GM21737 (cell line): ENCODE data around the gene ITIH3.

Experiments
- ATAC-seq: cut with Tn5 transposase; IDR thresholded peaks from one replicate; pipeline ENCODE4 v1.9.1; 2021; ENCODE audit warnings: mild to moderate bottlenecking, moderate library complexity; ENCODE audit not compliant: unreplicated experiment

Gene ITIH3

DNA sequence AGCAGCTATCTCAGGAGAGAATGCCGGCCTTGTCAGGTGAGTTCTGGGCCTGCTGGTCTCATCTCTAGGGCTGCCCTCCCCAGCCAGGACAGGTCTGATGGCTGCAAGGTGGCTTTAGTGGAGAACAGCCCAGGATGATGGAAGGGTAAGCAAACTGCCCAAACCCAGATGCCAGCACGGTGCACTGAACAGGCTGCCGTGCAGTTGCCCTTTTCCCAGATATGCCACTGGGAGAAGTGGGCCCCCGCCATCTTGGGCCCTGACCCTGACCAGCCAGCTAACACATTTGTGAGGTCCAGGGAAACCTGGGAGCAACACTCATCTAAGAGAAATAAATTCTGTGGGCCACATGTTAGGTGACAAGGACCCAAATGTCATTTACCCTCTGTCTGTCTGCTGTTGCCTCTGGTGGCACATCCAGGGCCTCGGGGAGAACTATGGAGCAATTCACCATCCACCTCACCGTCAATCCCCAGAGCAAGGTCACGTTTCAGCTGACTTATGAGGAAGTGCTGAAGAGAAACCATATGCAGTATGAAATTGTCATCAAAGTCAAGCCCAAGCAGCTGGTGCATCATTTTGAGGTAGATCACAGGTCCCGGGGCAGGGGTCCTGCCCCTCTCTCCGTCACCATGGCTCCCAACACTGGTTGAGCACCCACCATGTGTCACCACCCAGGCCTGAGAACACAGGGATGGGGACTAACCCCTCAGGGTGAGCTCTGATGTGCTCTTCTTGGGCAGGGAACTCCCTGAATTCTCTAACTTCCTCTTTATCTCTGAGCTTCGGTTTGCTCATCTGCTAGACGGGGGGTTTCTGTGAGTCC, 15.4 kb upstream of the ITIH3 start:
- ATAC-seq: peak; percentile 64

DNA sequence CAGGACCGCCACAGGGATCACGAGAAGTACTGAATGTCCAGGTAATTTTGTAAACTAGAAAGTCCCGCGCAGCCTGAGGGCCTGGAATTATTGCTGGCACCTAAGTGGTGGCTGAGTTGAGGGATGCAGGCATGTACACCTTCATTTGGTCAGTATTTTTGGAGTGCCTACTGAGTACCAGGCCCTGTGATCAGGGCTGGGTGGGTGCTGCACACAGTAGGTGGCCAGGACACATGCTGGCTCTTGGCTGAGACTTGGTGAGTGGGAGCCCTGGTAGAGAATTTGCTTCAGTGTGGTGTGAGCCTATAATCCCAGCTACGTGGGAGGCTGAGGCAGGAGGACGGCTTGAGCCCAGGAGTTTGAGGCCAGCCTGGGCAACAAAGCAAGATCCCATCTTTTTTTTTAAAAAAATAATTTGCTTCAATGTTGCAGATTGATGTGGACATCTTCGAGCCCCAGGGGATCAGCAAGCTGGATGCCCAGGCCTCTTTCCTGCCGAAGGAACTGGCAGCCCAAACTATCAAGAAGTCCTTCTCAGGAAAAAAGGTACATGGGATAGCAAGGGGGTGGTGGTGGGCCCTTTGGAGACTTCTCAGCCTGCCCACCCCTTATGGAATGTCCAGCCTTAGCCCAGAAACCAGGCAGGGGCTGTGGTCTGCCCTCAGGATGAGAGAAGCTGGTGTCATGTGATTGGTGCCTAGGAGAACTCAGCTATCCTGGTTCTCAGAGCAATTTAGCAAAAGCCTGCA, 14.6 kb upstream of the ITIH3 start:
- no peak for ATAC-seq

DNA sequence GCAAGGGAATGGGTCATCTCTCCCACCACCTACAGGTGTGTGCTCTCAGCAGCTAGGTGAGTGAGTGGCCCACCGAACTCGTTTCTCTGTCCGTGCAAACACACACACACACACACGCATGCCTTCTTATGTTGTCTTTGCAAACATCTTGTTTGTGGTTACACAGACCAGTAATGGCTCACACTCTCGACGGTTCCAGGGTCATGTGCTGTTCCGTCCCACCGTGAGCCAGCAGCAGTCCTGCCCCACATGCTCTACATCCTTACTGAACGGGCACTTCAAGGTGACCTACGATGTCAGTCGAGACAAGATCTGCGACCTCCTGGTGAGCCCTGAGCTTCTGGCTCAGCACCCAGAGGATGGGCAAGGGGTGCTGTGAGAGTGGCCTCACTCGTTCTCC, 12.9 kb upstream of the ITIH3 start:
- ATAC-seq: no peak

DNA sequence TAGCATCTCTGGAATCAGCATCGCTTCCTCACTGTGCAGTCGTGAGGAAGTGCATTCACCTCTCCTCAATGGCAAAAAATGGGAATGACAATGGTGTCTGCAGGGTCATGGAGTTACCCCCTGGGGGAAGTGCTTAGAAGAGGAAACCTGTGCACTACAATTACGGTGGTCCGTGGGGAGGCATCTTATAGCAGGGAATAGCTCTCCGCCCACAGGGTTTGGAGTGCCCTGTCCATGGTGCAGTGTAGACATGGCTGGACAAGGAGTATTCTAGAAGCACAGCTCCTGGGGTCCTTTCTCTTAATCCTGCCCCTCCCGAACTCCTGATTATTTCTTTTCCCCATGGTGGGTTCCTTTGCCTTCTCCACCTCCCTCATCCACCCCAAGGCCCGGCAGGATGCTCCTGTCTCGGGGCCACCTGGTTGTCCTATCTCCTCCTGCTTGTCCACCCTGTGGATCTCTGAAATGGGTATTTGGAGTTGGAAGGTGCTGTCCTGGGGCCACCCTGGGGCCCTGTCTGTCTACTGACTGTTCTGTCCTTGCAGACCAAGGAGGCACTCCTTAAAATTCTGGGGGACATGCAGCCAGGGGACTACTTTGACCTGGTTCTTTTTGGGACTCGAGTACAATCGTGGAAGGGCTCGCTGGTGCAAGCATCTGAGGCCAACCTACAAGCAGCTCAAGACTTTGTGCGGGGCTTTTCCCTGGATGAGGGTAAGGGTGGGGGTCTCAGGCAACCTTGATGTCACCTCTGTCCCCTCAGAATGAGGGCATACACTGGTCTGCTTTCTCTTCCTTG, 12.0 kb upstream of the ITIH3 start:
- ATAC-seq: no peak

DNA sequence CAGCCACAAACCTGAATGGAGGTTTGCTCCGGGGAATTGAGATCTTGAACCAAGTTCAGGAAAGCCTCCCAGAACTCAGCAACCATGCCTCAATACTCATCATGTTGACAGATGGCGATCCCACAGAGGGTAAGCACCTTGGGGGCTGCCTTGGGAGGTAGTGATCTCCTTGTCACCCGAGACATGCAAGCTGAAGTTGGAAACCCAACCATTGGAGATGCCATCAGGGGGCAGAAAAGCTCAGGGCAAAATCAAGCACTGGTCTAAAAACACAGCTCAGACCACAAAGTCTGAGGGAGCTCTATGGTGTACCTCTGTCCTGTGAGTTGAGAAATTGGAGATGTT, 11.4 kb upstream of the ITIH3 start:
- no peak for ATAC-seq

DNA sequence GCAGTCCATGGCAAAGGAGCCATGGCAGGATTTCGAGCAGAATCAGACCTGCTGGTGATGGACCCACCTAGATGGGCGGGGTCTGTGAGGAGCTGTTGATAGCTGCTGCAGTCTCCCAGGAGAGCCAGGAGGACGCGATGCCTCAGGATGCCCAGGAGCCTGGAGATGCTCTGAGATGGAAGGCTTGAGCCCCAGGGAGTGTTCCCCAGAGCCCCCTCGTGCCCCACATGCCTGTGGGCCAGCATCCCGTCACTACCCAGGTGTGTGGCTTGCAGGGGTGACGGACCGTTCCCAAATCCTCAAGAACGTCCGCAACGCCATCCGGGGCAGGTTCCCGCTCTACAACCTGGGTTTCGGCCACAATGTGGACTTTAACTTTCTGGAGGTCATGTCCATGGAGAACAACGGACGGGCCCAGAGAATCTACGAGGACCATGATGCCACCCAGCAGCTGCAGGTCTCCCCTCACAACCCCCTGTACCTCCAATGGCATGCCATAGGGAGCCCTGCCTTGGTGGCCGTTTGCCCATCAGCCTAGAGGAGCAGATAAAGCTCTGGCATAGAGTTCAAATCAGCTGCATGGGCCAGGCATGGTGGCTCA, 10.5 kb upstream of the ITIH3 start:
- no peak for ATAC-seq

DNA sequence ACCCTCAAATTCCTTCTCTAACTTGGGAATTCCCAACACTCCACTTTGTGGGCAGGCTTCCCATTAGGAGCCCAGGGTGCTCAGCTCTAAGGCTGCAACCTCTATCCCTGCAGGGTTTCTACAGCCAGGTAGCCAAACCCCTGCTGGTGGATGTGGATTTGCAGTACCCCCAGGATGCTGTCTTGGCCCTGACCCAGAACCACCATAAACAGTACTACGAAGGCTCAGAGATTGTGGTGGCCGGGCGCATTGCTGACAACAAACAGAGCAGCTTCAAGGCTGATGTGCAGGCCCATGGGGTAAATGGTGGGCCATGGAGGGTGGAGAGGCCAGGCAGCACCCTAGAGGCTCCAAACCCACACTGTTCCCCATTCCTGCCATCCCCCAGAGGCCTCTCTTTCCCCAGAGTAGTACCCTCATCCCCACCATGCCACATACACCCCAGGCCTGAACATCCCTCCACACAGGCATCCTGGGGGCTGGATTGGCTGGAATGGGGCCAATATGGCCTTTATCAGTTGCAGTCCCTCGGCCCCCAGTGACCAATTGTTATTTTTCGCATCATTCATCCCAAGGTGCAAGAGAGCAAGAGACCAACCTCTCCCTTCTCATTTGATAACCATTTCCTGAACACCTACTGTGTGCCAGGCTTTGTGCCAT, 9.5 kb upstream of the ITIH3 start:
- no peak for ATAC-seq

DNA sequence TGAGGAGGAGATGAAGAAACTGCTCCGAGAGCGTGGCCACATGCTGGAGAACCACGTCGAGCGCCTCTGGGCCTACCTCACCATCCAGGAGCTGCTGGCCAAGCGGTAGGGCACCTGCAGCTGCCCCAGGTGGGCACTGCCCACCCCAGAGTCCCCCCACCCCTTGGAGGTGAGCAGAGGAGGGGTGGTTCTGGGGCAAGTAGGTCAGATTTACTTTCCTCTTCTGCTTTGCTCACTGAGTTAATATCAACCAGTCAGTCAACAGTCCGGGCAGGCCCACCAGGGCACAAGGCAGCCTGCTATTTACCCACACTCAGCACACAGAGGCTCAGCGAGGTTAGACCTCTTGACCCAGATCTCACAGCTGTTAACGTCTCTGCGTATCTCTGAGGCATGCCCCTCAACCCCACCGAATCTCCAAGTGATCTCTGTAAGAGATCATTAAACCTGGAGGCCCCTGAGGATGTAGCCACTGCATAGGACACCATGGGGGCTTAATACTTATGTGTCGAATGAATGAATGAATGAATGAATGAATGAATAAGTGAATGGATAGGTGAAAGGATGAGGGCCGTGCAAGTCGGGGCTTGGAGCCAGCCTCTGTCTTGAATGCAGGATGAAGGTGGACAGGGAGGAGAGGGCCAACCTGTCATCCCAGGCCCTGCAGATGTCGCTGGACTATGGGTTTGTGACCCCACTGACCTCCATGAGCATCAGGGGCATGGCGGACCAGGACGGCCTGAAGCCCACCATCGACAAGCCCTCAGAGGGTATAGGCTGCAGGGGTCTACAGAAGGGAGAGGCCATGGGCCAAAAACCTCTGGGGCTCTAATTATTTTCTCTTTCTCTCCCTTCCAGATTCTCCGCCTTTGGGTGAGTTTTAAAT, 8.0 kb upstream of the ITIH3 start:
- no peak for ATAC-seq

DNA sequence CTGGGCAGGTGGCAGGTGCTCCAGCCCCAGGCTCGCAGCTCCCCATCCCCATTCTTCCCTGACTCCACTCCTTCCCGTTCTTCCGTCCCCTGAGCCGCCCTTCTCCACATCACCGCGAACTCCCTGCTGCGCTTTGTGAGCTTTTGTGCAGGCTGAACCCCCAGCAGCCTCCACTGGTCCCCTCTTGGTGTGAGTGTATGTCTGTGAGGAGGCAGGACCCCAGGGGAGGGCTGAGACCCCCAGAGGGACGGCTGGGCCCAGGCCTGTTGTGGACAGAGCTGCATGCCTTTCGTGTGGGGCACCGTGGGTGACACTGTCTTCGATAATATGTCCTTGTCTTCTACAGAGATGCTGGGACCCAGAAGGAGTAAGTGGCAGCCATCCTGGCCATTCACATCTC, 7.3 kb upstream of the ITIH3 start:
- ATAC-seq: no peak

DNA sequence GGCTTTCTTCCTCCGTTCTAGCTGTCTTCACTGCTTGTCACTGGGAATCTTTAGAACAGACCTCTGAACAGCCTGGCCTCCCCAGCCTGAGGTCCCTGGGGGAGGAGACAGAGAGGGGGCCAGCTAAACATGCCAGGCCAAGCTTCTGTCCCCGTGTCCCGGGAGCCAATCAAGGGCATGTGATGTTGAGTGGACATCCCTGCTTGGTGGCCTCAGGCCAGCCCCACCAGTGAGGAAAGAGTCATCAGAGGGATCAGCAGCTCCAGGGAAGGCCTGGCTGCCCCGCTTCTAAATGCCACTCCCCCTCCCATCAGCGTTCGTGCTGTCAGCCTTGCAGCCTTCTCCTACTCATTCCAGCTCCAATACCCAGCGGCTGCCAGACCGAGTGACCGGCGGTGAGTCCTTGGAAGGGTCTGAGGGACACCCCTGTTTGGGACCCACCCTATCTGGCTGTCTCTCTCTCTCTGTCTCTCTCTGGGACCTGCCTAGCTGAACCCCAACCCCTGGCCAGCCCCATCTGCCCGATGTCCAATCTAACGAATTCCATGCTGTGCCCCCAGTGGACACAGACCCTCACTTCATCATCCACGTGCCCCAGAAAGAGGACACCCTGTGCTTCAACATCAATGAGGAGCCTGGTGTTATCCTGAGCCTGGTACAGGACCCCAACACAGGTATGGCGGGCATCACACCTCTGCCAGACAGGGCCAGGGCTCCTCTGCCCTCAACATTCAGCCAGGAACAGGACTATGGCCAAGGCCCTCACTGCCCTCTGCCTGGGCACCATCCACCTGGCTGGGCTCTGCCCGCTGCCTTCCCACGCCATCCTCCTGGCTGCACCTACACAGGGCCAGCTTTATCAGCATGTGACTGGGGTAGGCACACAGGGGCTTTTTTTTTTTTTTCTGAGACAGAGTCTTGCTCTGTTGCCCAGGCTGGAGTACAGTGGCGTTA, 6.6 kb upstream of the ITIH3 start:
- ATAC-seq: no peak

DNA sequence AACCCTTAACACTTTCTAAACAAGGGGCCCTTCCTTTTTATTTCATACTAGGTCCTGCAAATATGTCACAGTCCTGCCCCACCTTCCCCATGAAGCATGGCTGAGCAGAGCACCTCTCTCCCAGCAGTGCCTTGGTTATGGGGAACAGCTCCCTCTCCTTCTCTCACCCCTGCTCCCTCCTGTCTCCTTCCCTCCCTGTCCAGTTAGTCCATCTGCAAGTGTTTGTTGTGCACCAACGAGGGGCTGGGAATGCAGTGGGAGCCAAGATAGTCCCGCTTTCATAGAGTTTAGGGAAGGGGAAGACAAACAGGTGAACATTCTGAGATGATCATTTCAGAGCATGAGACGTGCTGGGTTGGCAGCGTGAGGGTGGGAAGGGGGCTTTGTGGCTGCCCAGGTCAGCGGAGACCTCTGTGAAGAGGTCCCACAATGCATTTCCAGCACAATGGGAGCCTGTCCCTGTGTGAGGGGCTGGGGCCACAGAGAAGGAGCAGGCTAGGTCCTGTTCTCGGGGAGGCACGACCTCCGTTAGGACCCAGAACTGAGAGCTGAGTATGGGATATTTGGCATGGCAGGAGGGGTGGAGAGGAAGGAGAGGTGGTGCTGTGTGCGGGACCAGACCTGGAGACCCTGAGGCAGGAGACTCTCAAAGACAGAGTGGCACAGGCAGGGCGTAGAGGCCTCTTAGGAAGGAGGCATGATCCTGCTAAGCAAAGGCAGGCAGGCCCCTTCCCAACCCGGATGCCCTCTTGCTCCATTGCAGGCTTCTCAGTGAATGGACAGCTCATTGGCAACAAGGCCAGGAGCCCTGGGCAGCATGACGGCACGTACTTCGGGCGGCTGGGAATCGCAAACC, 5.5 kb upstream of the ITIH3 start:
- ATAC-seq: no peak

DNA sequence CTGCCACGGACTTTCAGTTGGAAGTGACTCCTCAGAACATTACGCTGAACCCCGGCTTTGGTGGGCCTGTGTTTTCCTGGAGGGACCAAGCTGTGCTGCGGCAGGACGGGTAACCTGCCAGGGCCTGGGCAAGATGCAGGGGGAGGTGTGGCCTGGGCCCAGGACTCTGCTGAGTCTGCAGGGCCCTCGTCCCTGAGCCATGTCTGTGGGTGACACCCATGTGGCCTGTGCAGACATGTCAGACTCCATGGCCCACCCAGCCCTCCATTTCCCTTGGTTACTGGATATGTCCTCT, 4.9 kb upstream of the ITIH3 start:
- no peak for ATAC-seq

DNA sequence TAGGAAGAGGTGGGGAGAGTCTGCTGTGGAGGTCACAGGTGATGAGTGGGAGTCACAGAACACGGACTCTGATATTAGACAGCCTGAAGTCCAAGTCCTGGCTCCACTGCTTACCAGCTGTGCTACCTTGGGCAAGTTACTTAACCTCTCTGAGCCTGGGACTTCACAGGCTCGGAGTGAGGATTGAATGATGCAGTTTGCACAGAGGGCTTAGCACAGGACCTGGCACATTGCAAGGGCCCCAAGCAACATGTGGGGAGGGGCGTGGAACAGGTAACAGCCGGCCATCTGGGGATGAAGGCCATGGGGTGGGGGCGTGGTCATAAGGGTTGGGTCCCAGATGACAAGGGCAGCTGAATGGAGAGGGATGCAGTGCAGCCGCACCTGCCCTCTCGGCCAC, 4.3 kb upstream of the ITIH3 start:
- no peak for ATAC-seq

DNA sequence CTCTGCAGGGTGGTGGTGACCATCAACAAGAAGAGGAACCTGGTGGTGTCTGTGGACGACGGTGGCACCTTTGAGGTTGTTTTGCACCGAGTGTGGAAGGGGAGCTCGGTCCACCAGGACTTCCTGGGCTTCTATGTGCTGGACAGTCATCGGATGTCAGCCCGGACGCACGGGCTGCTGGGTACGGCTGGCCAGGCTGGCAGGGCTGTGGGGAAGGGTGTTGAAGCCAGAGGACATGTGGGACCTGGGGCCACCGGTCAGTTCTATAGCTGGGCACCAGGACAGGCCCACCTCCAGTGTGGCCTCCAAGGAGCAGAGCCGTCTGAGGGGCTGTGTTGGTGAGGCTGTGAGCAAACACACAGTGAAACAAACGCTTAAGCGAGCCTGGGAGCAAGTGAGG, 3.9 kb upstream of the ITIH3 start:
- no peak for ATAC-seq

DNA sequence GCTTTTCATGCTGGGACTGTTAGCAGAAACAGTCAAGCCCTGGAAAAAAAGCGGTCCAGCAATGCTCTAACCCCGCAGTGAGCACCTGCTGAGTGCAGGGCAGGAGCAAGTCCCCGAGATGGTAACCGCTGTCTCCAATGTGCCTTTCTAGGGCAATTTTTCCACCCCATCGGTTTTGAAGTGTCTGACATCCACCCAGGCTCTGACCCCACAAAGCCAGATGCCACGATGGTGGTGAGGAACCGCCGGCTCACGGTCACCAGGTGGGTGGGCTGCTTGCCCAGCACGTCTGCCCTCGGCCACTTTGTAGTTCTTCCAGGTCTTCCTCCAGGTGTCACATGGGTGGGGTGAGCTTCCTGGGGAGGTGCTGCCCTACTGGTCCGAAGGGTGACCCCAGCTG, 3.2 kb upstream of the ITIH3 start:
- no peak for ATAC-seq

DNA sequence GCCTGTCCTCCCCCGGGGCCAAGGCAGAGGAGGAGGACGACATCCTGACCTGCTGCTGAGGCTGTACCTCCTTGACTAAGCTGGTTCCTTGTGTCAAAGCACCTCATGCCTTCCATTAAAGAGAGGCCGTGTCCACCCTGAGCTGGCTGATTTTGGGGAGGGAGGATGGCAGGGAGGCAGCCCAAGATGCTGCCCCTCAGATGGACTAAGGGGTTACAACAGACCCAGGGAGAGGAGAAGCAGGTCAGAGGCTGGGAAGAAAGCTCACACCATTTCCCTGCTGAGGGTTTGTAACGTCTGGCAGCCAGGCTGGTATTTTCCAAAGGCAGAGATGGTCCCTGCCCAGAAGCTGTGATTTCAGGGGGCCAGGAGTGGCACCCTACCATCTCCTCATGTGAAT, 2.7 kb upstream of the ITIH3 start:
- ATAC-seq: no peak

DNA sequence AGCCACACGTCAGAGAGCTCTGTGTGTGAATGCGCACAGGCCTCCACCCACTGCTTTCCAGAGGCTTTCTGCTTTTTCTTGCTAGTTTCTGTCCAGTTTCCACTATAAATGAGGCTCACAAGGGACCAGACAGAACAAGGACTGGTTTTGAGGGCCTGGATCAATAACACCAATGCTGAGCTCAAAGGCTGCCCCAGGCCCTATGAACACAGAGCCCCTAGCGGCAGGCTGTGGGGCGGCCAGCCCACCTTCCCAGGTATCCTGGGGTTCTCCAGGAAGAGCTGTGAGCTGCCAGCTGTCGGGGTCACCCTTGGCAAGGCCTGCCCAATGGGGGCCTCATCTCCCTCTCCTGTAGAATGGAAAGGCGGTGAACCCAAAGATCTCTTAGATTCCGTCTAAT, 2.2 kb upstream of the ITIH3 start:
- no peak for ATAC-seq
